Measurements from ENCODE around the gene CLDN3. TPM values are rescaled to one million over a fixed set of nuclear protein-coding genes. Genes with fewer than 3 reads are reported as not detected.
A peak's percentile ranks its signal among the peaks of the same experiment; 100 is the strongest.
"Not testable (repeated sequence)": the region's sequence is repeated elsewhere in the genome, so short reads cannot be mapped to it uniquely, and the experiment has no call there.

CLDN3 gene
- total RNA-seq, 2 experiments from 2014 or later: not detected

DNA sequence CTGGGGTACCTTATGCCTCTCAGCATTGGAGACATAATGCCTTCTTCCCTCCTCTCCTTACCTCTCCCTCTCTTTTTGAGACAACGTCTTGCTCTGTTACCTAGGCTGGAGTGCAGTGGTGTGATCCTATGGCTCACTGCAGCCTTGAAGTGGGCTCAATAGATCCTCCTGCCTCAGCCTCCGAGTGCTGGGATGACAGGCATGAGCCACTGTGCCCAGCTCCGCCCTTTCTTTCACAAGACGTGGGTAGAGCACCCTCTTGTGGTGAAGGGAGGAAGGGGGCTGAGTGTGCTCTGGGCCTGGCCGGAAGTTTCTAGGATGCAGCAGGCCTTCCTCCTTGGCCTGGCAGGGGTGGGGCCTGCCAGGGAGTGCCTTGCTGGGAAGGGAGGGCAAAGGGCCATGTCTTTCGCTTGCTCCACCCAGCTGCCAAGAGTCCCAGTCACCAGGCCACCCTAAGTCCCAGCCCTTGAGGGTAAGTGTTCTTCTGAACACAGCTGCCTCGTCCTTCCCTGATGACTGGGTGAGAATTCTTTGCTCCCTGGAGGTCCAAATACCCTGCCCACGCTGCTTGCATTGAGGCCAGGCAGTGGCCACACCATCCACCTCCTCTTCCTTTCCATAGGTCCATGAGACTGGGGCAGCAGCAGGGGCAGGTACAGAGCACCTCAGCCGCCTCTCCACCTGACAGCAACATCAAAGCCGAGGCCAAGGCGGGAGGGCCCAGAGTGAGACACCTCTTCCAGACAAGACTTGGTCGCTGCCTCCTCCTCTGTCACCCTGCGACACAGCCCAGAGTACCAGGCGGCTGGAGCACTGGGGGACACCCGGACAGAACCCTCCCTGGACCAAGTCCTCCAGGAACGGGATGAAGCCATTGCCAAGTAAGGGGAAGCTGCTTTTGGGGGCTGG lies 35.2 kb downstream of the CLDN3 start:
- peak; percentile 62 for ATAC-seq
- POLR2A ChIA-PET: interaction anchor here (0.6 kb wide), 3 partner anchors 9 to 212 kb away, joined by 3 read pairs; no protein-coding TSS in a partner anchor

DNA sequence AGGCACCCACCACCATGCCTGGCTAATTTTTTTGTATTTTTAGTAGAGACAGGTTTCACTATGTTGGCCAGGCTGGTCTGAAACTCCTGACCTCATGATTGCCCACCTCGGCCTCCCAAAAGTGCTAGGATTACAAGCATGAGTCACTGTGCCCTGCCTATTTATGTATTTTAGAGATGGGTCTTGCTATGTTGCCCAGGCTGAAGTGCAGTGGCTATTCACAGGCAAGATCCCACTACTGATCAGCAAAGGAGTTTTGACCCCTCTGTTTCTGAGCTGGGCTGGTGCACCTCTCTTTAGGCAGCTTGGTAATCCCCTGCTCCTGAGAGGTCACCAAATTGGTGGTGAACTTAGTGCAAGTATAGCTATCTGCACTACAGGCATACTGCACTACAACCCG lies 37.7 kb downstream of the CLDN3 start:
- intact Hi-C loops (cut with DNase I, micrococcal nuclease): loop anchor here in 1 of 2 experiments (10.0 kb wide), 1 partner anchor 442 kb away; the partner anchor contains the start of gene EIF4H
- DNase-seq (no peak), ATAC-seq (no peak)
- no peaks in the 10 kb centered on the region for H3K9me3 Mint-ChIP-seq (ENCODE audit: low read depth)
- H3K27me3 Mint-ChIP-seq: peaks cover 6% of the 10 kb centered on the region
- peaks cover 6% of the 10 kb centered on the region for H3K36me3 Mint-ChIP-seq (ENCODE audit: low read depth)
- ChIA-PET CTCF (interaction anchor here (0.6 to 4.9 kb wide), 4 partner anchors 13 to 127 kb away, joined by 3 to 56 read pairs (median 4); no protein-coding TSS in a partner anchor), POLR2A (no interaction called here)
- no peak overlapping the region for H3K27ac Mint-ChIP-seq
- H3K4me3 Mint-ChIP-seq: no peak overlapping the region
- peaks cover 10% of the 10 kb centered on the region for H3K4me1 Mint-ChIP-seq

More for the DNA sequence above, 35.2 kb downstream of the CLDN3 start:
- peaks cover 6% of the 10 kb centered on the region for H3K36me3 Mint-ChIP-seq (ENCODE audit: low read depth)
- H3K9me3 Mint-ChIP-seq (ENCODE audit: low read depth): no peaks in the 10 kb centered on the region
- CTCF ChIA-PET: interaction anchor here (0.6 to 4.9 kb wide), 17 partner anchors 10 to 266 kb away, joined by 3 to 56 read pairs (median 3); partner anchors contain the start of gene TBL2
- no peaks in the 10 kb centered on the region for H3K27me3 Mint-ChIP-seq
- peak; percentile 90 for DNase-seq
- no peak overlapping the region for H3K4me3 Mint-ChIP-seq
- H3K27ac Mint-ChIP-seq: peak overlapping the region; percentile 41
- peaks cover 19% of the 10 kb centered on the region for H3K4me1 Mint-ChIP-seq
- intact Hi-C loops (cut with DNase I, micrococcal nuclease): loop anchor here (1.0 to 10.0 kb wide), 12 partner anchors 16 to 908 kb away; partner anchors contain the start of genes BCL7B (in 1 of the 2), EIF4H (in 1 of the 2), MLXIPL (in 1 of the 2) and STX1A (in 1 of the 2)

GRCh38 chr7:73730485-73730884 lies 39.6 kb downstream of the CLDN3 start:
- Mint-ChIP-seq H3K4me1 (peaks cover 7% of the 10 kb centered on the region), H3K27me3 (peaks cover 6% of the 10 kb centered on the region), H3K27ac (no peak overlapping the region), H3K36me3 (ENCODE audit: low read depth) (no peaks in the 10 kb centered on the region), H3K9me3 (ENCODE audit: low read depth) (no peaks in the 10 kb centered on the region), H3K4me3 (no peak overlapping the region)
- ATAC-seq (no peak), DNase-seq (no peak)
- POLR2A ChIA-PET: no interaction called here
- CTCF ChIA-PET: interaction anchor here (0.6 kb wide), 1 partner anchor 71 kb away, joined by 4 read pairs; no protein-coding TSS in a partner anchor
- intact Hi-C loops (cut with DNase I, micrococcal nuclease): loop anchor here in 1 of 2 experiments (10.0 kb wide), 1 partner anchor 444 kb away; the partner anchor contains the start of gene EIF4H

- POLR2A ChIA-PET: no interaction called here
- H3K36me3 Mint-ChIP-seq (ENCODE audit: low read depth): no peaks in the 10 kb centered on the region
- no peaks in the 10 kb centered on the region for H3K4me1 Mint-ChIP-seq
- no peak overlapping the region for H3K4me3 Mint-ChIP-seq
- CTCF ChIA-PET: interaction anchor here (0.5 to 2.2 kb wide), 7 partner anchors 11 to 146 kb away, joined by 3 to 13 read pairs (median 3); no protein-coding TSS in a partner anchor
- intact Hi-C loops (cut with DNase I, micrococcal nuclease): loop anchor here in 1 of 2 experiments (5.0 kb wide), 2 partner anchors 81 to 801 kb away; partner anchors contain the start of gene POM121
- H3K27me3 Mint-ChIP-seq: peaks cover 6% of the 10 kb centered on the region
- ATAC-seq (no peak), DNase-seq (no peak)
- H3K27ac Mint-ChIP-seq: no peak overlapping the region
- no peaks in the 10 kb centered on the region for H3K9me3 Mint-ChIP-seq (ENCODE audit: low read depth)
Measured at GRCh38 chr7:73728551-73728950, 41.5 kb downstream of the CLDN3 start.

GRCh38 chr7:73727952-73728351 lies 42.1 kb downstream of the CLDN3 start:
- H3K9me3 Mint-ChIP-seq (ENCODE audit: low read depth): no peaks in the 10 kb centered on the region
- intact Hi-C loops (cut with DNase I, micrococcal nuclease): loop anchor here in 1 of 2 experiments (5.0 kb wide), 2 partner anchors 81 to 801 kb away; partner anchors contain the start of gene POM121
- no peak overlapping the region for H3K4me3 Mint-ChIP-seq
- H3K27me3 Mint-ChIP-seq: peaks cover 6% of the 10 kb centered on the region
- no peak overlapping the region for H3K27ac Mint-ChIP-seq
- ChIA-PET CTCF (interaction anchor here (1.2 to 2.2 kb wide), 3 partner anchors 21 to 121 kb away, joined by 3 to 13 read pairs (median 3); no protein-coding TSS in a partner anchor), POLR2A (no interaction called here)
- ATAC-seq (no peak), DNase-seq (no peak)
- H3K36me3 Mint-ChIP-seq (ENCODE audit: low read depth): no peaks in the 10 kb centered on the region
- no peaks in the 10 kb centered on the region for H3K4me1 Mint-ChIP-seq

GRCh38 chr7:73726083-73726466 lies 44.0 kb downstream of the CLDN3 start:
- ATAC-seq (peak; percentile 27), DNase-seq (no peak)
- H3K27ac Mint-ChIP-seq: no peak overlapping the region
- no peaks in the 10 kb centered on the region for H3K9me3 Mint-ChIP-seq (ENCODE audit: low read depth)
- CTCF ChIA-PET: interaction anchor here (0.7 to 3.5 kb wide), 13 partner anchors 11 to 138 kb away, joined by 3 to 30 read pairs (median 3); no protein-coding TSS in a partner anchor
- no peaks in the 10 kb centered on the region for H3K36me3 Mint-ChIP-seq (ENCODE audit: low read depth)
- H3K27me3 Mint-ChIP-seq: peaks cover 7% of the 10 kb centered on the region
- POLR2A ChIA-PET: interaction anchor here (0.6 kb wide), 1 partner anchor 9 kb away, joined by 3 read pairs; no protein-coding TSS in a partner anchor
- no peak overlapping the region for H3K4me3 Mint-ChIP-seq
- intact Hi-C loops (cut with DNase I, micrococcal nuclease): loop anchor here in 1 of 2 experiments (5.0 kb wide), 2 partner anchors 79 to 799 kb away; partner anchors contain the start of gene POM121
- H3K4me1 Mint-ChIP-seq: no peaks in the 10 kb centered on the region

DNA sequence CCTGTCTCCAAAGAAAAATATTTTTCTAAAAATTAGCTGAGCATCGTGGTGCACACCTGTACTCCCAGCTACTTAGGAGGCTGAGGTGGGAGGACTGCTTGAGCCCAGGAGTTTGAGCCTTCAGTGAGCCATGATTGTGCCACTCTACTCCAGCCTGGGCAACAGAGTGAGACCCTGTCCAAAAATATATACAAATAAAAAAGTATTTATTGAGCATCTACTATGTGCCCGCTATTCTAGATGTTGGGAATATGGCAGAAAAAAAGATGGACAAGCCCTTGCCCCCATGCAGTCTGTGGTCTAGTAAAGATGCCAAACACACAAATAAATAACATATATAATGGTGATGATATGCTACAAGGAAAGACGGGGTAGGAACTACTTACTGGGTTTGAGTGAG lies 46.3 kb downstream of the CLDN3 start:
- Mint-ChIP-seq H3K27ac (no peak overlapping the region), H3K27me3 (peaks cover 10% of the 10 kb centered on the region), H3K36me3 (ENCODE audit: low read depth) (no peaks in the 10 kb centered on the region), H3K4me1 (peaks cover 2% of the 10 kb centered on the region), H3K9me3 (ENCODE audit: low read depth) (no peaks in the 10 kb centered on the region), H3K4me3 (no peak overlapping the region)
- ChIA-PET POLR2A (no interaction called here), CTCF (interaction anchor here (0.6 to 3.5 kb wide), 7 partner anchors 8 to 145 kb away, joined by 3 to 30 read pairs (median 3); partner anchors contain the start of gene TBL2)
- intact Hi-C loops (cut with DNase I, micrococcal nuclease): no loop called here
- ATAC-seq (no peak), DNase-seq (no peak)

- CTCF ChIA-PET: interaction anchor here (0.7 kb wide), 2 partner anchors 12 to 17 kb away, joined by 3 read pairs; no protein-coding TSS in a partner anchor
- DNase-seq (no peak), ATAC-seq (no peak)
- peaks cover 10% of the 10 kb centered on the region for H3K4me1 Mint-ChIP-seq
- POLR2A ChIA-PET: no interaction called here
- no peak overlapping the region for H3K27ac Mint-ChIP-seq
- H3K4me3 Mint-ChIP-seq: no peak overlapping the region
- H3K36me3 Mint-ChIP-seq (ENCODE audit: low read depth): no peaks in the 10 kb centered on the region
- intact Hi-C loops (cut with DNase I, micrococcal nuclease): no loop called here
- peaks cover 4% of the 10 kb centered on the region for H3K27me3 Mint-ChIP-seq
- H3K9me3 Mint-ChIP-seq (ENCODE audit: low read depth): no peaks in the 10 kb centered on the region
Measured at GRCh38 chr7:73722785-73723184, 47.3 kb downstream of the CLDN3 start.

DNA sequence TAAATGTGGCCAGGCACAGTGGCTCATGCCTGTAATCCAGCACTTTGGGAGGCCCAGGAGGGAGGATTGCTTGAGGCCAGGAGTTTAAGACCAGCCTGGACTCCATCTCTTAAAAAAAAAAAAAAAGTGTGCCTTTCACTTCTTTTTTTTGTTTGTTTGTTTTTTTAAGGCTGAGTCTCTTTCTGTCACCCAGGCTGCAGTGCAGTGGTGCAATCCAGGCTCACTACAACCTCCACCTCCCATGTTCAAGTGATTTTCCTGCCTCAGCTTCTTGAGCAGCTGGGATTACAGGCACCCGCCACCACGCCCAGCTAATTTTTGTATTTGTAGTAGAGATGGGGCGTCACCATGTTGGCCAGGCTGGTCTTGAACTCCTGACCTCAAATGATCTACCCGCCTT lies 47.9 kb downstream of the CLDN3 start:
- intact Hi-C loops (cut with DNase I, micrococcal nuclease); POLR2A ChIA-PET; H3K9me3 Mint-ChIP-seq (ENCODE audit: low read depth); H3K27ac Mint-ChIP-seq; H3K4me3 Mint-ChIP-seq; DNase-seq; H3K36me3 Mint-ChIP-seq (ENCODE audit: low read depth); H3K27me3 Mint-ChIP-seq; ATAC-seq: not testable (repeated sequence)
- CTCF ChIA-PET: interaction anchor here (1.0 kb wide), 1 partner anchor 115 kb away, joined by 4 read pairs; no protein-coding TSS in a partner anchor
- peaks cover 16% of the 10 kb centered on the region for H3K4me1 Mint-ChIP-seq

- intact Hi-C loops (cut with DNase I, micrococcal nuclease): no loop called here
- Mint-ChIP-seq H3K27me3 (peaks cover 4% of the 10 kb centered on the region), H3K4me3 (no peak overlapping the region), H3K27ac (no peak overlapping the region), H3K9me3 (ENCODE audit: low read depth) (no peaks in the 10 kb centered on the region), H3K4me1 (peaks cover 21% of the 10 kb centered on the region), H3K36me3 (ENCODE audit: low read depth) (peaks cover 3% of the 10 kb centered on the region)
- DNase-seq (no peak), ATAC-seq (no peak)
- POLR2A ChIA-PET: no interaction called here
- CTCF ChIA-PET: interaction anchor here (1.0 kb wide), 1 partner anchor 114 kb away, joined by 4 read pairs; no protein-coding TSS in a partner anchor
Measured at GRCh38 chr7:73721377-73721817, 48.7 kb downstream of the CLDN3 start.

DNA sequence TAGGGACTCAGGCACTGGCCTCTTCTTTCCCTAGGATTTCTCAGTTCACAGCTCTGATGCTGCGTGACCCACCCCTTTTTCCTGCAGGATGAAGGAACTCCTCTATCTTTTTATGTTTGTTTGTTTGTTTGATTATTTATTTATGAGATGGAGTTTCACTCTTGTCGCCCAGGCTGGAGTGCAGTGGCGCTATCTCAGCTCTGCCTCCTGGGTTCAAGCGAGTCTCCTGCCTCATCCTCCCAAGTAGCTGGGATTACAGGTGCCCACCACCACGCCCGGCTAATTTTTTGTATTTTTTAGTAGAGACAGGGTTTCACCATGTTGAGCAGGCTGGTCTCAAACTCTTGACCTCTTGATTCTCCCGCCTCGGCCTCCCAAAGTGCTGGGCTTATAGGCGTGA lies 49.6 kb downstream of the CLDN3 start:
- H3K27me3 Mint-ChIP-seq; H3K27ac Mint-ChIP-seq; H3K36me3 Mint-ChIP-seq (ENCODE audit: low read depth); DNase-seq; H3K9me3 Mint-ChIP-seq (ENCODE audit: low read depth); intact Hi-C loops (cut with DNase I, micrococcal nuclease); ATAC-seq: not testable (repeated sequence)
- CTCF ChIA-PET: interaction anchor here (0.9 to 1.4 kb wide), 4 partner anchors 20 to 135 kb away, joined by 3 to 4 read pairs (median 4); no protein-coding TSS in a partner anchor
- Mint-ChIP-seq H3K4me3 (peak overlapping the region; percentile 47), H3K4me1 (peaks cover 30% of the 10 kb centered on the region)
- POLR2A ChIA-PET: interaction anchor here (1.2 kb wide), 1 partner anchor 18 kb away, joined by 3 read pairs; the partner anchor contains the start of gene ABHD11
